ENCODE data around the gene KMT5B. TPM values are rescaled to one million over a fixed set of nuclear protein-coding genes. Genes with fewer than 3 reads are reported as not detected.
A peak's percentile ranks its signal among the peaks of the same experiment; 100 is the strongest.

Gene KMT5B
- total RNA-seq, 1 donor from 2014 or later = 64.7 TPM

DNA sequence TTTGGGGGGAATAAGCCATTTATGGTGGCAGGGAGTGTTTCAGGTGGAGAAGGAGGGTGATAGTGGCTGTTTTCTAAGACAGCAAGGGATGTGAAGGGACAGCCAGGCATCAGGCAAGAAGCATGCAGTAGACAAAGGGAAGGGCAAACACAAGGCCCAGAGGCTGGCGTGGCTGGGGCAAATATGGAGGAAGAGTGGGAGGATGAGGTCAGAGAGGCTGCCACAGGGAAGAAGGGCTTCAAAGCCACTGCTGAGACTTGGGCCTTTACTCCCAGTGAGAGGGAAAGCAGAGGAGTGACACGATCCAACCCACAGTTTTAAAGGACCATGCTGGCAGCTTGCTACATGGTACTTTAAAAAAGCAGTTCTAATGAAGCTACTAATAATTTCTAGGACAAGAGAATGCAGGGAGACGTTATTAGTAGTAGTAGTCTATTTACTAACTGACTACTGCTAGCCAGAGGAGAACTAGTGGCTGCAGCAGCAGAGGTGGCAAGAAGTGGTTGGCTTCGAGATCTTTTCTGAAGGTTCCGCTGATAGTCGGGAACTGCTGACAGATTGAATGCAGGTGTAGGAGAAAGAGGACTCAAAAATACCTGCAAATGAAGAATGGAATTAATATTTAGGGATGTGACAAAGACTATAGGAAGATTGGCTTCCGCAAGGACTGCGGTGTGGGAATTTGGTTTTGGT is 13.7 kb downstream of the KMT5B start:
- no peaks in the 10 kb centered on the region for H3K9me3 Mint-ChIP-seq
- no peaks in the 10 kb centered on the region for H3K36me3 Mint-ChIP-seq
- no peaks in the 10 kb centered on the region for H3K27me3 Mint-ChIP-seq (ENCODE audit: low read depth)
- H3K4me3 Mint-ChIP-seq = no peak overlapping the region
- peak overlapping the region; percentile 64 for H3K27ac Mint-ChIP-seq
- DNase-seq (ENCODE audit: low spot score in 2 of 2, unreplicated experiment in 2 of 2) = no peak
- peaks cover 22% of the 10 kb centered on the region for H3K4me1 Mint-ChIP-seq
- TF ChIP-seq, protein P1, sequence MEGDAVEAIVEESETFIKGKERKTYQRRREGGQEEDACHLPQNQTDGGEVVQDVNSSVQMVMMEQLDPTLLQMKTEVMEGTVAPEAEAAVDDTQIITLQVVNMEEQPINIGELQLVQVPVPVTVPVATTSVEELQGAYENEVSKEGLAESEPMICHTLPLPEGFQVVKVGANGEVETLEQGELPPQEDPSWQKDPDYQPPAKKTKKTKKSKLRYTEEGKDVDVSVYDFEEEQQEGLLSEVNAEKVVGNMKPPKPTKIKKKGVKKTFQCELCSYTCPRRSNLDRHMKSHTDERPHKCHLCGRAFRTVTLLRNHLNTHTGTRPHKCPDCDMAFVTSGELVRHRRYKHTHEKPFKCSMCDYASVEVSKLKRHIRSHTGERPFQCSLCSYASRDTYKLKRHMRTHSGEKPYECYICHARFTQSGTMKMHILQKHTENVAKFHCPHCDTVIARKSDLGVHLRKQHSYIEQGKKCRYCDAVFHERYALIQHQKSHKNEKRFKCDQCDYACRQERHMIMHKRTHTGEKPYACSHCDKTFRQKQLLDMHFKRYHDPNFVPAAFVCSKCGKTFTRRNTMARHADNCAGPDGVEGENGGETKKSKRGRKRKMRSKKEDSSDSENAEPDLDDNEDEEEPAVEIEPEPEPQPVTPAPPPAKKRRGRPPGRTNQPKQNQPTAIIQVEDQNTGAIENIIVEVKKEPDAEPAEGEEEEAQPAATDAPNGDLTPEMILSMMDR (IDR thresholded peaks at IDR 0.05; ENCODE audit: unreplicated experiment) = no peak

GRCh38 chr11:68196219-68196618 is 16.9 kb downstream of the KMT5B start:
- H3K4me1 Mint-ChIP-seq = peaks cover 15% of the 10 kb centered on the region
- no peaks in the 10 kb centered on the region for H3K36me3 Mint-ChIP-seq
- H3K27ac Mint-ChIP-seq = no peak overlapping the region
- DNase-seq (ENCODE audit: low spot score in 2 of 2, unreplicated experiment in 2 of 2) = no peak
- no peak overlapping the region for H3K4me3 Mint-ChIP-seq
- H3K9me3 Mint-ChIP-seq = no peaks in the 10 kb centered on the region
- TF ChIP-seq, protein P1 (IDR thresholded peaks at IDR 0.05; ENCODE audit: unreplicated experiment) = no peak
- no peaks in the 10 kb centered on the region for H3K27me3 Mint-ChIP-seq (ENCODE audit: low read depth)

DNA sequence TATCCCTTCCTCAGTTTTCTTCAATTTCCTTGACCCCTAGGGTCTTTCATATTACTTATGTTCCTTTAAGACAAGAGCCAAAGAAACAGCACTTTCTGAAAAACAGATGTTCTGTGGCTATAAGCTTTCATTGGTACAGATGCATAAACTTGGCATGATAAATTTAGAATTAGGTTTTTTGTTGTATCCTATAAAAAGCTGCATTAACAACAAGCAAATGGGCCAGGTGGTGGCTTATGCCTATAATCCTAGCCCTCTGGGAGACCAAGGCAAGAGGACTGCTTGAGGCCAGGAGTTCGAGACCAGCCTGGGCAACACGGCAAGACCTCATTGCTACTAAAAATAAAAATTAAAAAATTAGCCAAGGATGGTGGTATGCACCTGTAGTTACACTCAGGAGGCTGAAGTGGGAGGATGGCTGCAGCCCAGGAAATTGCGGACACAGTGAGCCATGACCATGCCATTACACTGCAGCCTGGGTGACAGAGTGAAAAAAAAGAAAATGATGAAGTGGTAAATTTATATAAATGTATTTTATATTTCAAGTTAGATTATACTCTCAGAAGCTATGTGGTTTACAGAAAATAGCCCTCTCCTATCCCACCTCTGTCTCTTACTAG is 18.3 kb downstream of the KMT5B start:
- Mint-ChIP-seq H3K27ac (no peak overlapping the region), H3K4me3 (no peak overlapping the region), H3K27me3 (ENCODE audit: low read depth) (no peaks in the 10 kb centered on the region), H3K9me3 (no peaks in the 10 kb centered on the region), H3K36me3 (no peaks in the 10 kb centered on the region), H3K4me1 (peaks cover 11% of the 10 kb centered on the region)
- no peak for DNase-seq (ENCODE audit: low spot score in 2 of 2, unreplicated experiment in 2 of 2)
- TF ChIP-seq, protein P1 (IDR thresholded peaks at IDR 0.05; ENCODE audit: unreplicated experiment) = no peak

- TF ChIP-seq, protein P1 (IDR thresholded peaks at IDR 0.05; ENCODE audit: unreplicated experiment) = no peak
- no peak overlapping the region for H3K27ac Mint-ChIP-seq
- H3K4me3 Mint-ChIP-seq = no peak overlapping the region
- no peaks in the 10 kb centered on the region for H3K27me3 Mint-ChIP-seq (ENCODE audit: low read depth)
- H3K36me3 Mint-ChIP-seq = no peaks in the 10 kb centered on the region
- no peaks in the 10 kb centered on the region for H3K9me3 Mint-ChIP-seq
- peaks cover 7% of the 10 kb centered on the region for H3K4me1 Mint-ChIP-seq
- DNase-seq (ENCODE audit: low spot score in 2 of 2, unreplicated experiment in 2 of 2) = no peak
These were observed 20.1 kb downstream of the KMT5B start for GRCh38 chr11:68193018-68193417.

DNA sequence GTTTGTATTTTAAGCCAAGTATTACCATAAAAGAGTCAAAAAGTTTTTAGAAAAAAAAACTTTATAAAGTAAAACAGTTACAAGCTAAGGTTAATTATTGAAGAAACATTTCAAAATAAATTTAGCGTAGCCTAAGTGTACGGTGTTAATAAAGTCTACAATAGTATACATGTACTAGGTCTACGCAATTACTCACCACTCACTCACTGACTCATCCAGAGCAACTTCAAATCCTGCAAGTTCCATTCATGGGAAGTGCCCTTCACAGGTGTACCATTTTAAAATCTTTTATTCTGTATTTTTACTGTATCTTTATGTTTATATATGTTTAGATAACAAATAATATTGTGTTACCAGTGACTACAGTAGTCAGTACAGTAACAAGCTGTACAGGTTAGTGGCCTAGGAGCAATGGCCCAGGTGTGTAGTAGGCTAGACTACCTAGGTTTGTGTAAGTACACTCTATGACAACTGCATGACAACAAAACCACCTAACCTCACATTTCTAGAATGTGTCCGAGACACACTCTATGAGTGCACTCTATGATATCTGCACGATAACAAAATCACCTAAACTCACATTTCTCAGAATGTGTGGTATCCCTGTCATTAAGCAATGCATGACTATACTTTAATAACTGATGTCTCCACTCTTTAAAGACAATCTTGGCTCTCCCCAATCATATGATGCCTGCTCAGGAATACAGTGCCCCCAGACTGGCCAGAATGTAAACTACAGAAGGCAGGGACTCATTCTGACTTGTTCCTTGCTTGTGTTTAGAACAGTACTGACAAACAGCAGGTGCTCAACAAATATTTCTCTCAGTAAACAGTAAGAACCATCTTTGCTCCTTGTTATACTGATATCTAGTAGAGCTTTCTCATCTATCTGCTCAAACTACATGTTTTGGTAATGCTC is 21.2 kb downstream of the KMT5B start:
- Mint-ChIP-seq H3K36me3 (peaks cover 7% of the 10 kb centered on the region), H3K27ac (peak overlapping the region; percentile 32), H3K27me3 (ENCODE audit: low read depth) (no peaks in the 10 kb centered on the region), H3K9me3 (no peaks in the 10 kb centered on the region), H3K4me3 (no peak overlapping the region), H3K4me1 (peaks cover 7% of the 10 kb centered on the region)
- no peak for DNase-seq (ENCODE audit: low spot score in 2 of 2, unreplicated experiment in 2 of 2)
- TF ChIP-seq, protein P1 (IDR thresholded peaks at IDR 0.05; ENCODE audit: unreplicated experiment) = no peak

All from mesothelial cell of epicardium (in vitro differentiated cells).